ENCODE data around the gene ZP2. TPM values are rescaled to one million over a fixed set of nuclear protein-coding genes. Genes with fewer than 3 reads are reported as not detected.
A peak's percentile ranks its signal among the peaks of the same experiment; 100 is the strongest.

ZP2 gene
- total RNA-seq, 1 donor from 2014 or later, result 0.67 TPM

- Histone ChIP-seq H3K4me3 (no peak overlapping the region), H3K27ac (no peak overlapping the region), H3K9me3 (no peaks in the 10 kb centered on the region), H3K36me3 (peaks cover 45% of the 10 kb centered on the region), H3K27me3 (no peaks in the 10 kb centered on the region), H3K4me1 (peaks cover 21% of the 10 kb centered on the region)
- intact Hi-C loops (cut with DNase I), result no loop called here
- no peak for TF ChIP-seq CTCF (IDR thresholded peaks at IDR 0.05)
- ATAC-seq (peak; percentile 10), DNase-seq (no peak)
Measured at GRCh38 chr16:21164521-21165168, 46.7 kb downstream of the ZP2 start.

GRCh38 chr16:21163576-21163975 is 47.8 kb downstream of the ZP2 start:
- no peaks in the 10 kb centered on the region for H3K9me3 ChIP-seq
- H3K27ac ChIP-seq, result no peak overlapping the region
- H3K27me3 ChIP-seq, result no peaks in the 10 kb centered on the region
- no peak for ATAC-seq
- H3K4me1 ChIP-seq, result peaks cover 21% of the 10 kb centered on the region
- no peak overlapping the region for H3K4me3 ChIP-seq
- H3K36me3 ChIP-seq, result peaks cover 45% of the 10 kb centered on the region
- TF ChIP-seq CTCF (IDR thresholded peaks at IDR 0.05), result no peak
- no peak for DNase-seq
- intact Hi-C loops (cut with DNase I), result no loop called here

GRCh38 chr16:21162661-21163151 is 48.7 kb downstream of the ZP2 start:
- intact Hi-C loops (cut with DNase I), result no loop called here
- Histone ChIP-seq H3K36me3 (peaks cover 45% of the 10 kb centered on the region), H3K4me1 (peaks cover 26% of the 10 kb centered on the region), H3K4me3 (no peak overlapping the region), H3K27ac (peak overlapping the region; percentile 34), H3K27me3 (no peaks in the 10 kb centered on the region), H3K9me3 (no peaks in the 10 kb centered on the region)
- ATAC-seq (no peak), DNase-seq (no peak)
- no peak for TF ChIP-seq CTCF (IDR thresholded peaks at IDR 0.05)

- DNase-seq, result no peak
- Histone ChIP-seq H3K4me1 (peaks cover 26% of the 10 kb centered on the region), H3K4me3 (no peak overlapping the region), H3K36me3 (peaks cover 34% of the 10 kb centered on the region), H3K27ac (no peak overlapping the region), H3K27me3 (no peaks in the 10 kb centered on the region), H3K9me3 (no peaks in the 10 kb centered on the region)
- no peak for TF ChIP-seq CTCF (IDR thresholded peaks at IDR 0.05)
- intact Hi-C loops (cut with DNase I), result no loop called here
- no peak for ATAC-seq
Measured at GRCh38 chr16:21161211-21161610, 50.2 kb downstream of the ZP2 start.

GRCh38 chr16:21160276-21160675 is 51.1 kb downstream of the ZP2 start:
- no peak for ATAC-seq
- intact Hi-C loops (cut with DNase I), result no loop called here
- H3K27me3 ChIP-seq, result no peaks in the 10 kb centered on the region
- no peak for DNase-seq
- TF ChIP-seq CTCF (IDR thresholded peaks at IDR 0.05), result no peak
- H3K9me3 ChIP-seq, result no peaks in the 10 kb centered on the region
- H3K4me1 ChIP-seq, result peaks cover 26% of the 10 kb centered on the region
- no peak overlapping the region for H3K27ac ChIP-seq
- no peak overlapping the region for H3K4me3 ChIP-seq
- peaks cover 30% of the 10 kb centered on the region for H3K36me3 ChIP-seq
